H7 (cell line): Measurements from ENCODE around the gene ZNF675. TPM values are rescaled to one million over a fixed set of nuclear protein-coding genes. Genes with fewer than 3 reads are reported as not detected.

ENCODE experiments used
- total RNA-seq: library from RNA; depleted of rRNA; stranded (reverse); fragments of >200 nt; shearing (Covaris generic); gene quantifications from 2 replicates; pipeline ENCODE4 v1.2.3, GENCODE V29; 2014; rRNA removed

The ZNF675 gene
- total RNA-seq, 1 experiment from 2014 or later: 18.5 TPM

Other genes starting within 250 kb of the ZNF675 start
- gene ZNF681, start 71.7 kb upstream of the ZNF675 start, total RNA-seq: 5.6 and 10.3 TPM in 2 replicates
- not detected in 2 replicates for gene ZNF726, start 227.7 kb upstream of the ZNF675 start, total RNA-seq